Stimulated activated CD4-positive, alpha-beta T cell treated with anti-CD3 and anti-CD28 coated beads, Interleukin-15, amount 100 ng/mL, for 48 hours (primary cell): ENCODE results near the gene KRT13.
A peak's percentile ranks its signal among the peaks of the same experiment; 100 is the strongest.

Experiments used
- DNase-seq, 2 donors: peaks; one replicate each; pipeline ENCODE4 v3.0.0-alpha.2; 2020; ENCODE audit warnings: low read depth in 2 of 2

The KRT13 gene

GRCh38 chr17:41494524-41494923, 10.9 kb downstream of the KRT13 start:
- no peak for DNase-seq

- DNase-seq, result no peak
Observed at GRCh38 chr17:41492771-41493170, 12.6 kb downstream of the KRT13 start.

GRCh38 chr17:41492351-41492750, 13.1 kb downstream of the KRT13 start:
- DNase-seq, result no peak

- no peak for DNase-seq
Observed at GRCh38 chr17:41491476-41491875, 13.9 kb downstream of the KRT13 start.

GRCh38 chr17:41490000-41490990, 15.1 kb downstream of the KRT13 start:
- DNase-seq, result no peak

GRCh38 chr17:41489531-41489930, 15.9 kb downstream of the KRT13 start, which contains the start of gene KRT36:
KRT36 (minus strand) TSS chr17:41489910; CDS start chr17:41489864, 46 bp downstream.
- DNase-seq, result no peak

- DNase-seq, result peak; percentile 25 to 38
Observed at GRCh38 chr17:41486809-41487530, 18.4 kb downstream of the KRT13 start.

- DNase-seq, result no peak
Observed at GRCh38 chr17:41486316-41486715, 19.1 kb downstream of the KRT13 start.

- DNase-seq, result no peak
Observed at GRCh38 chr17:41484920-41485904, 20.2 kb downstream of the KRT13 start.

- DNase-seq, result no peak
Observed at GRCh38 chr17:41483991-41484826, 21.2 kb downstream of the KRT13 start.

GRCh38 chr17:41483531-41483930, 21.9 kb downstream of the KRT13 start:
- DNase-seq, result no peak

- no peak for DNase-seq
Observed at GRCh38 chr17:41481036-41481435, 24.4 kb downstream of the KRT13 start, which contains the start of gene KRT35. KRT35 (minus strand) TSS chr17:41481151; CDS start chr17:41481097, 54 bp downstream.

GRCh38 chr17:41480581-41480980, 24.8 kb downstream of the KRT13 start:
- no peak for DNase-seq

- DNase-seq, result no peak
Observed at GRCh38 chr17:41480136-41480535, 25.3 kb downstream of the KRT13 start.

- DNase-seq, result no peak
Observed at GRCh38 chr17:41478237-41478636, 27.2 kb downstream of the KRT13 start.

GRCh38 chr17:41476866-41477815, 28.3 kb downstream of the KRT13 start:
- DNase-seq, result no peak

- no peak for DNase-seq
Observed at GRCh38 chr17:41475421-41475820, 30.0 kb downstream of the KRT13 start.

- no peak for DNase-seq
Observed at GRCh38 chr17:41474863-41475262, 30.5 kb downstream of the KRT13 start.

GRCh38 chr17:41468346-41468745, 37.1 kb downstream of the KRT13 start:
- no peak for DNase-seq
